GM12865 (cell line): ENCODE measurements around the gene PTP4A1.

Experiments
- DNase-seq: peaks from one replicate; pipeline ENCODE4 v3.0.0; 2010; ENCODE audit warnings: low read depth
- H3K4me3 ChIP-seq: 2 replicates; pipeline ENCODE4 v1.5.1; 2011; ENCODE audit warnings: mild to moderate bottlenecking, low read depth, low read length, control low read depth
- CTCF ChIP-seq: IDR thresholded peaks from 2 replicates; pipeline ENCODE4 v1.5.1; 2011; ENCODE audit warnings: low read length, control low read depth, low read depth, inconsistent platforms; ENCODE audit not compliant: insufficient read depth; ENCODE audit errors: missing control alignments

Gene PTP4A1

GRCh38 chr6:63565727-63566596, 6.3 kb upstream of the PTP4A1 start:
- no peak overlapping the region for H3K4me3 ChIP-seq

GRCh38 chr6:63567966-63568365, 4.3 kb upstream of the PTP4A1 start:
- no peak overlapping the region for H3K4me3 ChIP-seq
- TF ChIP-seq CTCF, result no peak
- no peak for DNase-seq

More at GRCh38 chr6:63565727-63566596, 6.3 kb upstream of the PTP4A1 start:
- TF ChIP-seq CTCF, result no peak
- DNase-seq, result no peak

GRCh38 chr6:63571361-63572043, 778 bp upstream of the PTP4A1 start:
- peak; percentile 59 for DNase-seq
- no peak for TF ChIP-seq CTCF

GRCh38 chr6:63572747-63573075, 431 bp downstream of the PTP4A1 start:
- no peak for DNase-seq
- peak overlapping the region; percentile 70 for H3K4me3 ChIP-seq
- no peak for TF ChIP-seq CTCF

More at GRCh38 chr6:63571361-63572043, 778 bp upstream of the PTP4A1 start:
- H3K4me3 ChIP-seq, result peak overlapping the region; percentile 65

- no peak for TF ChIP-seq CTCF
- H3K4me3 ChIP-seq, result peak overlapping the region; percentile 70
- DNase-seq, result peak; percentile 93
Measured at GRCh38 chr6:63573076-63573898, 1.0 kb downstream of the PTP4A1 start.

GRCh38 chr6:63573899-63574553, 1.7 kb downstream of the PTP4A1 start:
- TF ChIP-seq CTCF, result peak; percentile 64
- DNase-seq, result peak; percentile 64
- H3K4me3 ChIP-seq, result peak overlapping the region; percentile 70
